Panc1 (cell line): ENCODE measurements around the gene EXD3. TPM values are rescaled to one million over a fixed set of nuclear protein-coding genes. Genes with fewer than 3 reads are reported as not detected.

Source experiments
- ATAC-seq: fragments of 200-7000 bp; cut with Tn5 transposase; 2 replicates; pipeline ENCODE4 v1.9.1; 2020; ENCODE audit warnings: mild to moderate bottlenecking, moderate library complexity
- BruUV-seq: library from RNA; stranded (reverse); fragments of 400-500 nt; replicated peaks from 2 replicates; lab custom pipeline; 2021; lab: Mats Ljungman, UMichigan
- CTCF ChIA-PET: fragments of 300-600 bp; sonication (Branson Sonifier 250); formaldehyde crosslinking; loops from one replicate; lab custom pipeline; 2022; ENCODE audit warnings: antibody characterized with exemption; lab: Charles Lee
- POLR2A ChIA-PET: fragments of 300-600 bp; sonication (Branson Sonifier 250); formaldehyde crosslinking; loops from one replicate; lab custom pipeline; 2022; ENCODE audit warnings: antibody characterized with exemption; lab: Charles Lee
- DNase-seq: peaks from one replicate; pipeline ENCODE4 v3.0.0-alpha.2; 2010; ENCODE audit warnings: low read depth, low spot score
- H3K27ac ChIP-seq: 2 replicates; pipeline ENCODE4 v1.5.1; 2011; ENCODE audit warnings: mild to moderate bottlenecking, low read length, inconsistent platforms
- H3K27me3 ChIP-seq: fragments of 200-500 bp; sonication (Bioruptor generic); 2 replicates; pipeline ENCODE4 v1.6.0; 2014; ENCODE audit warnings: low read length, inconsistent platforms; ENCODE audit not compliant: control insufficient read depth, insufficient read depth
- H3K36me3 ChIP-seq: fragments of 200-500 bp; sonication (Bioruptor generic); 2 replicates; pipeline ENCODE4 v1.5.1; 2014; ENCODE audit warnings: inconsistent platforms, mild to moderate bottlenecking, low read length, moderate library complexity; ENCODE audit not compliant: control insufficient read depth, insufficient read depth
- H3K4me1 ChIP-seq: 2 replicates; pipeline ENCODE4 v1.5.1; 2011; ENCODE audit warnings: inconsistent platforms, mild to moderate bottlenecking, low read length, moderate library complexity; ENCODE audit not compliant: control insufficient read depth, insufficient read depth
- H3K4me3 ChIP-seq, 2 experiments: 2 replicates each; pipeline ENCODE4 v1.5.1; 2011 to 2012; ENCODE audit warnings: low read depth in 2 of 2, low read length in 2 of 2, mild to moderate bottlenecking in 2 of 2, inconsistent platforms in 1 of 2, moderate library complexity in 1 of 2
- H3K9me3 ChIP-seq: fragments of 200-500 bp; sonication (Bioruptor generic); 2 replicates; pipeline ENCODE4 v1.5.1; 2014; ENCODE audit warnings: low read depth, mild to moderate bottlenecking, inconsistent platforms, low read length, moderate library complexity; ENCODE audit not compliant: control insufficient read depth, insufficient read depth
- POLR2AphosphoS5 ChIP-seq: IDR thresholded peaks from 2 replicates; pipeline ENCODE4 v1.6.1; 2012; ENCODE audit warnings: mild to moderate bottlenecking, low read depth, low read length, moderate library complexity
- SIN3A ChIP-seq: IDR thresholded peaks from 2 replicates; pipeline ENCODE4 v1.6.1; 2012; ENCODE audit warnings: low read depth, mild to moderate bottlenecking, low read length, moderate library complexity, borderline replicate concordance; ENCODE audit not compliant: insufficient read depth
- TCF7L2 ChIP-seq: IDR thresholded peaks from 2 replicates; pipeline ENCODE4 v1.6.1; 2011; ENCODE audit warnings: mild to moderate bottlenecking, low read depth, low read length, inconsistent platforms
- in situ Hi-C: cut with HindIII; loops from 2 replicates; pipeline ENCODE4 v1.10.0; 2016; ENCODE audit warnings: low sequenced_read_pairs, low pct_unique_long_range_greater_than_20kb
- intact Hi-C: fragments of 100-400 bp; cut with micrococcal nuclease; formaldehyde crosslinking; loops from one replicate; pipeline ENCODE4 v1.10.0; 2022; ENCODE audit not compliant: unreplicated experiment
- total RNA-seq: library from RNA; stranded (reverse); gene quantifications from one replicate; pipeline ENCODE4 v1.2.1, GENCODE V29; 2021; ENCODE audit not compliant: unreplicated experiment
- TF ChIP-seq, protein P1 (sequence below): fragments of 450-650 bp; IDR thresholded peaks from 2 replicates; pipeline ENCODE4 v1.5.1; 2017; ENCODE audit warnings: mild to moderate bottlenecking
- TF ChIP-seq, protein P2 (sequence below), 2 experiments: IDR thresholded peaks; 2 replicates each; pipeline ENCODE4 v1.6.1; 2011 to 2012; ENCODE audit warnings: low read depth in 2 of 2, control low read depth in 1 of 2, low read length in 1 of 2, mild to moderate bottlenecking in 1 of 2, moderate library complexity in 1 of 2; ENCODE audit not compliant: insufficient read depth in 1 of 2

The EXD3 gene
- total RNA-seq, 1 experiment from 2014 or later: 9.2 TPM

DNA sequence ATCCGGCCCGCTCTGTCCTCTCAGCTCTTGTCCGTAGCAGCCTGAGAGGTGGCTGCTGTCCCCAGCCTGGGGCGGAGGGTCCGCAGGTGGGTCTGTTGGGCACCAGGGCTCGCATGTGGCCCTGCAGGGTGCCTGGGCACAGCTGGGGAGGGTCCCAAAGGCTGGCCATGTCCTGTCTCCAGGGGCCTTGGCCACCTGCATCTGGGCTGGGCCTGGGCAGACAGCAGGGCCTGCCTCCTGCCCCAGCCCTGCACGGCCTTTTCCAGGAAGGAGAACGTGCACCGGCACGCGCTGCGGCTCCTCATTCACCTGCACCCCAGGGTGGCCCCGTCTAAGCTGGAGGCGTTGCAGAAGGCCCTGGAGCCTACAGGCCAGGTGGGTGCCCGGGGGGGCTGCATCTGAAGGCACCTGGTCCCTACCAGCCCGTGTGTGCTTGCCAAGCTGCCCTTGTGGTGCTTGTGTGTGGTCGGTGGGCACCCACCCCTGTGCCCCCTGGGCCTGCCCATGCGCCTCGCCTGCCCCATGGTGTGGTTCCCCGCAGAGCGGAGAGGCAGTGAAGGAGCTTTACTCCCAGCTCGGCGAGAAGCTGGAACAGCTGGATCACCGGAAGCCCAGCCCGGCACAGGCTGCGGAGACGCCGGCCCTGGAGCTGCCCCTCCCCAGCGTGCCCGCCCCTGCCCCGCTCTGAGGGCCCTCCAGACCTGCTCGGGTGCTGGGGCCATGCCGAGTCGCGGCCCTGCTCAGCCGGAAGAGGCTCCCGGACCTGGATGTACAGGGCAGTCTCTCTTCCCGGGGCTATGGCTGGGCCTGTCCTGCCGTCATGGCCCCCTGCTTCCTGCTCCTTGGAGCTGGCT is 150.5 kb downstream of the EXD3 start:
- DNase-seq (no peak), ATAC-seq (no peak)
- Histone ChIP-seq H3K36me3 (no peaks in the 10 kb centered on the region; the same call in 1 of the 2 replicates), H3K4me3 (no peak overlapping the region), H3K4me1 (peaks cover 13% of the 10 kb centered on the region), H3K27me3 (no peaks in the 10 kb centered on the region), H3K27ac (no peak overlapping the region), H3K9me3 (no peaks in the 10 kb centered on the region)
- intact Hi-C loops: no loop called here
- TF ChIP-seq POLR2AphosphoS5: no peak
- TF ChIP-seq SIN3A: no peak
- TF ChIP-seq TCF7L2: no peak
- TF ChIP-seq, protein P1, sequence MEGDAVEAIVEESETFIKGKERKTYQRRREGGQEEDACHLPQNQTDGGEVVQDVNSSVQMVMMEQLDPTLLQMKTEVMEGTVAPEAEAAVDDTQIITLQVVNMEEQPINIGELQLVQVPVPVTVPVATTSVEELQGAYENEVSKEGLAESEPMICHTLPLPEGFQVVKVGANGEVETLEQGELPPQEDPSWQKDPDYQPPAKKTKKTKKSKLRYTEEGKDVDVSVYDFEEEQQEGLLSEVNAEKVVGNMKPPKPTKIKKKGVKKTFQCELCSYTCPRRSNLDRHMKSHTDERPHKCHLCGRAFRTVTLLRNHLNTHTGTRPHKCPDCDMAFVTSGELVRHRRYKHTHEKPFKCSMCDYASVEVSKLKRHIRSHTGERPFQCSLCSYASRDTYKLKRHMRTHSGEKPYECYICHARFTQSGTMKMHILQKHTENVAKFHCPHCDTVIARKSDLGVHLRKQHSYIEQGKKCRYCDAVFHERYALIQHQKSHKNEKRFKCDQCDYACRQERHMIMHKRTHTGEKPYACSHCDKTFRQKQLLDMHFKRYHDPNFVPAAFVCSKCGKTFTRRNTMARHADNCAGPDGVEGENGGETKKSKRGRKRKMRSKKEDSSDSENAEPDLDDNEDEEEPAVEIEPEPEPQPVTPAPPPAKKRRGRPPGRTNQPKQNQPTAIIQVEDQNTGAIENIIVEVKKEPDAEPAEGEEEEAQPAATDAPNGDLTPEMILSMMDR: no peak
- TF ChIP-seq, protein P2, sequence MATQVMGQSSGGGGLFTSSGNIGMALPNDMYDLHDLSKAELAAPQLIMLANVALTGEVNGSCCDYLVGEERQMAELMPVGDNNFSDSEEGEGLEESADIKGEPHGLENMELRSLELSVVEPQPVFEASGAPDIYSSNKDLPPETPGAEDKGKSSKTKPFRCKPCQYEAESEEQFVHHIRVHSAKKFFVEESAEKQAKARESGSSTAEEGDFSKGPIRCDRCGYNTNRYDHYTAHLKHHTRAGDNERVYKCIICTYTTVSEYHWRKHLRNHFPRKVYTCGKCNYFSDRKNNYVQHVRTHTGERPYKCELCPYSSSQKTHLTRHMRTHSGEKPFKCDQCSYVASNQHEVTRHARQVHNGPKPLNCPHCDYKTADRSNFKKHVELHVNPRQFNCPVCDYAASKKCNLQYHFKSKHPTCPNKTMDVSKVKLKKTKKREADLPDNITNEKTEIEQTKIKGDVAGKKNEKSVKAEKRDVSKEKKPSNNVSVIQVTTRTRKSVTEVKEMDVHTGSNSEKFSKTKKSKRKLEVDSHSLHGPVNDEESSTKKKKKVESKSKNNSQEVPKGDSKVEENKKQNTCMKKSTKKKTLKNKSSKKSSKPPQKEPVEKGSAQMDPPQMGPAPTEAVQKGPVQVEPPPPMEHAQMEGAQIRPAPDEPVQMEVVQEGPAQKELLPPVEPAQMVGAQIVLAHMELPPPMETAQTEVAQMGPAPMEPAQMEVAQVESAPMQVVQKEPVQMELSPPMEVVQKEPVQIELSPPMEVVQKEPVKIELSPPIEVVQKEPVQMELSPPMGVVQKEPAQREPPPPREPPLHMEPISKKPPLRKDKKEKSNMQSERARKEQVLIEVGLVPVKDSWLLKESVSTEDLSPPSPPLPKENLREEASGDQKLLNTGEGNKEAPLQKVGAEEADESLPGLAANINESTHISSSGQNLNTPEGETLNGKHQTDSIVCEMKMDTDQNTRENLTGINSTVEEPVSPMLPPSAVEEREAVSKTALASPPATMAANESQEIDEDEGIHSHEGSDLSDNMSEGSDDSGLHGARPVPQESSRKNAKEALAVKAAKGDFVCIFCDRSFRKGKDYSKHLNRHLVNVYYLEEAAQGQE (IDR thresholded peaks at IDR 0.05; ENCODE audit: insufficient read depth in 1 of 2, low read depth in 2 of 2, low read length in 1 of 2): no peak
- ChIA-PET CTCF (no interaction called here), POLR2A (no interaction called here)
- BruUV-seq: no TSS peak
- in situ Hi-C loops: no loop called here

DNA sequence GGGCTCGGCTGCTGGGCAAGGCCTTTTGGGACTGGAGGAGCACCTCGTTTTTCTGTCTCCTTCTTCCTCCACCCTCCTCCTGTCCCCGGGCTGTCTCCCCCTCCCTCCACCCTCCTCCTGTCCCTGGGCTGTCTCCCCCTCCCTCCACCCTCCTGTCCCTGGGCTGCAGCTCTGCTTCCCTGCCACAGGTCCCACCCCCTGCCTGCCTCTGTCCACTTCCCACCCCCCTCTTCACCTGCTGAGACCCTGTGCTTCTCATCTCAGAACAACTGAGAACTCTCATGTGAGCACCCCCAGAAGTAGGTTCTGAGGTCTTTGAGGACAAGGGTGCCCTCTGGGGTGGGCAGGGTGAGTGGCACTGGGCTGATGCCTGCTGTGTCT is 151.3 kb downstream of the EXD3 start:
- in situ Hi-C loops (no loop called here), intact Hi-C loops (no loop called here)
- POLR2A ChIA-PET: no interaction called here
- ATAC-seq (no peak), DNase-seq (no peak)
- Histone ChIP-seq H3K9me3 (no peaks in the 10 kb centered on the region), H3K27me3 (no peaks in the 10 kb centered on the region), H3K36me3 (no peaks in the 10 kb centered on the region; the same call in 1 of the 2 replicates), H3K27ac (no peak overlapping the region), H3K4me3 (no peak overlapping the region), H3K4me1 (peaks cover 9% of the 10 kb centered on the region)
- CTCF ChIA-PET: no interaction called here
- TF ChIP-seq POLR2AphosphoS5: no peak
- TF ChIP-seq, protein P2 (IDR thresholded peaks at IDR 0.05; ENCODE audit: insufficient read depth in 1 of 2, low read depth in 2 of 2, low read length in 1 of 2): no peak
- TF ChIP-seq, protein P1: no peak
- TF ChIP-seq TCF7L2: no peak
- no peak for TF ChIP-seq SIN3A
- no TSS peak for BruUV-seq
